KOPT-K1 (cell line): ENCODE measurements around the gene ANKRD40CL.

Source experiments
- H3K27ac ChIP-seq: fragments of 200-600 bp; sonication (generic); 2 replicates; pipeline ENCODE4 v1.5.1; 2016; ENCODE audit warnings: antibody characterized with exemption, mild to moderate bottlenecking, low read depth, low read length; ENCODE audit not compliant: poor library complexity, severe bottlenecking
- H3K36me3 ChIP-seq: fragments of 200-600 bp; sonication (generic); 2 replicates; pipeline ENCODE4 v1.5.1; 2017; ENCODE audit warnings: antibody characterized with exemption, mild to moderate bottlenecking, low read length, moderate library complexity; ENCODE audit not compliant: insufficient read depth
- H3K9me3 ChIP-seq: fragments of 200-600 bp; sonication (generic); 2 replicates; pipeline ENCODE4 v1.5.1; 2017; ENCODE audit warnings: antibody characterized with exemption, low read length, mild to moderate bottlenecking; ENCODE audit not compliant: insufficient read depth, poor library complexity, severe bottlenecking

Gene ANKRD40CL

GRCh38 chr17:50798424-50799288 is 31.3 kb upstream of the ANKRD40CL start:
- Histone ChIP-seq H3K36me3 (no peaks in the 10 kb centered on the region), H3K9me3 (no peaks in the 10 kb centered on the region), H3K27ac (no peak overlapping the region)

- H3K9me3 ChIP-seq = no peaks in the 10 kb centered on the region
- no peaks in the 10 kb centered on the region for H3K36me3 ChIP-seq
- no peak overlapping the region for H3K27ac ChIP-seq
Measured at GRCh38 chr17:50797135-50797810, 30.0 kb upstream of the ANKRD40CL start.

DNA sequence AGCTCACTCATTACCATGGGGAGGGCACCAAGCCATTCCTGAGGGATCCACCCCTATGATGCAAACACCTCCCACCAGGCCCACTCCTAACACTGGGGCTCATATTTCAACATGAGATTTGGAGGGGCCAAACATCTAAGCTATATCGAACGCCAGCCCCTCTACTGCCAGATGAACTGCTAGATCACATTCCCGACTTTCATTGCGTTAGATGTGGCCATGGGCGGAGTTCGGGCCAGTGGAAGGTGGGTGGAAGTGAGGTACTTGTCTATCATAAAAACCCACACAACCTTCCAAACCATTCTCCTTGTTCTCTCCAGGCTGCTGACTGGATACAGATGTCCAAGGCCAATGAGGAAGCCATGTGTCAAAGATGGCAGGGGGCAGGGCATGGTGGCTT is 27.0 kb upstream of the ANKRD40CL start:
- no peaks in the 10 kb centered on the region for H3K36me3 ChIP-seq
- H3K27ac ChIP-seq = no peak overlapping the region
- no peaks in the 10 kb centered on the region for H3K9me3 ChIP-seq

DNA sequence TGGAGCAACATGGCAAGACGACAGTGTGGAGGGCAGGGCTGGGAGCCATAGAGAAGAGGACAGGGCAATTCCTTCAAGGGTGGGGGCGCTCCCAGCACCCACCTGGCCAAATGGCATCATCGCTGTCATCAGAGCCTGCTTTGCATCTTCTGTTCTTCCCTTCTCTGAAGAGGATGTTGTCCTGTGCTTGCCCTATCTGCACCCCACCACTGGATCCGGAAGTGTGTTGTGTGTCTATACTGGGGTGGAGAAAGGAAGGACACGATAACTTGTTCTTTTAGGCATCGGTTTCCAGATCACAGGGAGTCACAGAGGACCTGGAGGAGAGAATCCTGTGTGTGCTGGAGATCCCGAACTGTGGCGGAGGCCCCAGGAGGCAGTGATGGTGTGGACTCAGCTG is 25.7 kb upstream of the ANKRD40CL start:
- H3K9me3 ChIP-seq = no peaks in the 10 kb centered on the region
- no peaks in the 10 kb centered on the region for H3K36me3 ChIP-seq
- no peak overlapping the region for H3K27ac ChIP-seq

- Histone ChIP-seq H3K9me3 (no peaks in the 10 kb centered on the region), H3K36me3 (no peaks in the 10 kb centered on the region), H3K27ac (no peak overlapping the region)
Measured at GRCh38 chr17:50792132-50792531, 24.8 kb upstream of the ANKRD40CL start.

- Histone ChIP-seq H3K27ac (no peak overlapping the region), H3K36me3 (no peaks in the 10 kb centered on the region), H3K9me3 (no peaks in the 10 kb centered on the region)
Measured at GRCh38 chr17:50790618-50791017, 23.3 kb upstream of the ANKRD40CL start.

DNA sequence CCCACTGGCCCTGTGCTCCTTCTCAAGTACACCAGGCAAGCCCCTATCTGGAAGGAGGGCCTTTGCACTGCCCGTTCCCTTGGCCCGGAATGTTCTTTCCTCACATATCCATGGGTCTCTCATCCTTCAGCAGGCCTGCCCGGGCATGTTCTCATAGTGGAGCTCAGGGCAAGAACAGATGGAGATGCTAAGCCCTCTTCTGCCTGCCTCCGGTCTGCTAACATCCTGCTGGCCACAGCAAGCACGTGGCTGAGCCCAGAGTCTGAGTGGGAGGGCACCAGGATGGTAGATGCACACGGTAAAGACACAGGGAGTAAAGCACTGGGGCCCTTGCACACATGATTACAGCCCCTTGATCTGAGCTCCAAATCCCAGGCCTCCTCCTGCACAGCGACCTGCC is 19.8 kb upstream of the ANKRD40CL start:
- Histone ChIP-seq H3K9me3 (no peaks in the 10 kb centered on the region), H3K27ac (no peak overlapping the region), H3K36me3 (no peaks in the 10 kb centered on the region)

GRCh38 chr17:50785946-50786570 is 18.7 kb upstream of the ANKRD40CL start:
- Histone ChIP-seq H3K9me3 (no peaks in the 10 kb centered on the region), H3K27ac (no peak overlapping the region), H3K36me3 (no peaks in the 10 kb centered on the region)

- H3K27ac ChIP-seq = no peak overlapping the region
- no peaks in the 10 kb centered on the region for H3K9me3 ChIP-seq
- no peaks in the 10 kb centered on the region for H3K36me3 ChIP-seq
Measured at GRCh38 chr17:50785126-50785525, 17.8 kb upstream of the ANKRD40CL start.

GRCh38 chr17:50783905-50784304 is 16.6 kb upstream of the ANKRD40CL start:
- no peaks in the 10 kb centered on the region for H3K36me3 ChIP-seq

DNA sequence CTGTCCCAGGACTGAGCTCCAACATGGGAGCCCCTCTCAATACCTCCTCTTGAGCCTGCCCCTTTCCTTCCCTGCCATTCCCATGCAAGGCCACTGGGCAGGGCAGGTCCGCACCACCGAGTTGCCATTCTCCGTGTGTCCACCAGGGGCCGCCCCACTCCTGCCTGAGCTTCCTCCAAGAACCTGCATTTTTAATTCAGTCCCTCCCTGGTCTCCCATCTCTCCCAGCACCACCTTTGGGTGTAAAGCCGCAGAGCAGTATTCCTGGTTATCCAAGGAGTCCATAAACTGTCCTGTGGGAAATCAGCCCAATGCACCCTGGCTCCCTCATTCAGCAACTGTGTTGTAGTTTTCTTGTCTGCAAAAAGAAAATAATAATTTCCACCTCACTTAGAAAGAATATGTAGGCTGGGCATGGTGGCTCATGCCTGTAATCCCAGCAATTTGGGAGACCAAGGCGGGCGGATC is 15.9 kb upstream of the ANKRD40CL start:
- Histone ChIP-seq H3K36me3 (no peaks in the 10 kb centered on the region), H3K27ac (no peak overlapping the region), H3K9me3 (no peaks in the 10 kb centered on the region)

More at GRCh38 chr17:50783905-50784304, 16.6 kb upstream of the ANKRD40CL start:
- no peak overlapping the region for H3K27ac ChIP-seq
- no peaks in the 10 kb centered on the region for H3K9me3 ChIP-seq

GRCh38 chr17:50781167-50781566 is 13.8 kb upstream of the ANKRD40CL start:
- H3K9me3 ChIP-seq = no peaks in the 10 kb centered on the region
- no peaks in the 10 kb centered on the region for H3K36me3 ChIP-seq
- H3K27ac ChIP-seq = no peak overlapping the region

DNA sequence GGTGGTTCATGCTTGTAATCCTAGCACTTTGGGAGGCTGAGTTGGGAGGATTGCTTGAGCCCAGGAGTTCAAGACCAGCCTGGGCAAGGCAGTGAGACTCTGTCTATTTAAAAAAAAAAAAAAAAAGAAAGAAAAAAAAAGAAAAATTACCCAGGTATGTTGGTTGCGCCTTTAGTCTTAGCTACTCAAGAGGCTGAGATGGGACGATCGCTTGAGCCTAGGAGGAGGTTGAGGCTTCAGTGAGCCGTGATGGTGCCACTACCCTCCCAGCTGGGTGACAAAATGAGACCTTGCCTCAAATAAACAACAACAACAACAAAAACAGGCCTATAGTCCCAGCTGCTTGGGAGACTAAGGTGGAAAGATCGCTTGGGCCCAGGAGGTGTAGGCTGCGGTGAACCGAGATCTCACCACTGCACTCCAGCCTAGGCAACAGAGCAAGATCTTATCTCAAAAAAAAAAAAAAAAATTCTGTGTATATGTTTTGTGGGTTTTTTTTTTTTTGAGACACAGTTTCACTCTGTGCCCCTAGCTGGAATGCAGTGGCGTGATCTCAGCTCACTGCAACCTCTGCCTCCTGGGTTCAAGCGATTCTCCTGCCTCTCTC is 12.5 kb upstream of the ANKRD40CL start:
- Histone ChIP-seq H3K27ac (no peak overlapping the region), H3K9me3 (no peaks in the 10 kb centered on the region), H3K36me3 (no peaks in the 10 kb centered on the region)

DNA sequence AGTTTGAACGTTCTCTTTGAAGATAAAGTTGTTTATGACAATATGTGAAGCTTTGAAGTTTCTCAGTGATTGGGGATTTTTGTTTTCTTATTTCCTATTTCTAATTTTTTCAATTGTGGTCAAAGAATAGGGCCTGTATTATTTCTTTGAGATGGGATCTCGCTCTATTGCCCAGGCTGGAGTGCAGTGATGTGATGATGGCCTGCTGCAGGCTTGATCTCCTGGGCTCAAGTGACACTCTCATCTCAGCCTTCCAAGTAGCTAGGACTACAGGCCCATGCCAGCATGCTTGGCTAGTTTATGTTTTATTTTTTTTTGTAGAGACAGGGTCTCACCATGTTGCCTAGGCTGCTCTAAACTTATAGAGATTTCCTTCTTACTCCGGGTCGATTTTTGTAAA is 11.7 kb upstream of the ANKRD40CL start:
- Histone ChIP-seq H3K27ac (no peak overlapping the region), H3K36me3 (no peaks in the 10 kb centered on the region), H3K9me3 (no peaks in the 10 kb centered on the region)

GRCh38 chr17:50778471-50778870 is 11.2 kb upstream of the ANKRD40CL start:
- Histone ChIP-seq H3K27ac (no peak overlapping the region), H3K9me3 (no peaks in the 10 kb centered on the region), H3K36me3 (no peaks in the 10 kb centered on the region)
